DOHH2 (cell line): ENCODE data around the gene RBM22.

ENCODE experiments used
- CTCF ChIP-seq: fragments of 200-600 bp; sonication (generic); IDR thresholded peaks from one replicate; pipeline ENCODE4 v1.5.1; 2014; ENCODE audit warnings: antibody characterized with exemption, mild to moderate bottlenecking, low read depth, low read length; ENCODE audit not compliant: poor library complexity, severe bottlenecking
- EZH2phosphoT487 ChIP-seq: fragments of 200-600 bp; sonication (generic); IDR thresholded peaks from 2 replicates; pipeline ENCODE4 v1.6.1; 2017; ENCODE audit warnings: borderline replicate concordance, mild to moderate bottlenecking, antibody characterized with exemption, low read length, moderate library complexity, mixed read lengths

GRCh38 chr5:150738862-150739261 lies 38.0 kb upstream of the RBM22 start:
- TF ChIP-seq EZH2phosphoT487 (no peak), CTCF (no peak)
